Measurements from ENCODE around the gene ATP8B2. TPM values are rescaled to one million over a fixed set of nuclear protein-coding genes. Genes with fewer than 3 reads are reported as not detected.

The ATP8B2 gene
- total RNA-seq, 1 experiment from 2014 or later, result 22.1 TPM

DNA sequence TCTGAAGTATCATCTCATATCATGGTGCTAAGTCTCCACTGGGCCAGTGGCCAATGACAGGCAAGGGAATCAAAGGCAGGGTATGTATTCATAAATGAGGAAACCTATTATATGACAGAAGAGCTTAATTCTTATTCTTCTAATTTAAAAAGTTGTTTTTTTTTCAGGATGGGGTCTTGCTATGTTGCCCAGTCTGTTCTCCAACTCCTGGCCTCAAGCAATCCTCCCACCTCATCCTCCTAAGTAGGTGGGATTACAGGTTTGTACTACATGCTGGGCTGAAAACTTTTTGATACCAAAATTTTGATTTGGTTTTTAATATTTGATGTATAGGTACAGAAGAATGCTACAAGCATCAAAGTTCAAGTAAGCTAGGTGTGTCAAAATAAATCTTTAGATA is 35.0 kb downstream of the ATP8B2 start:
- no TSS peak for BruUV-seq (replicated peaks)
- no peaks in the 10 kb centered on the region for H3K9me3 ChIP-seq (ENCODE audit: control insufficient read depth in 1 of 2, insufficient read depth in 1 of 2, low read depth in 1 of 2, low read length in 2 of 2)
- H3K4me3 ChIP-seq (replicated peaks in 1 of 2; ENCODE audit: low read depth in 1 of 2, low read length in 2 of 2), result no peak overlapping the region
- ChIA-PET POLR2A (no interaction called here), RAD21 (ENCODE audit: low non-redundant PET in 1 of 2, low total read pairs in 2 of 2, uncharacterized antibody in 2 of 2, unreplicated experiment in 2 of 2) (no interaction called here), CTCF (interaction anchor here (0.7 kb wide), 1 partner anchor 12 kb away, joined by 3 read pairs; no protein-coding TSS in a partner anchor)
- no peak for DNase-seq (ENCODE audit: low read depth, low spot score)
- H3K36me3 ChIP-seq (ENCODE audit: control insufficient read depth in 1 of 2, insufficient read depth in 2 of 2, low read length in 2 of 2), result no peaks in the 10 kb centered on the region
- no peaks in the 10 kb centered on the region for H3K9me2 ChIP-seq (ENCODE audit: insufficient read depth)
- TF ChIP-seq MAX (IDR thresholded peaks at IDR 0.05), result no peak
- TF ChIP-seq ZBTB33 (IDR thresholded peaks at IDR 0.05; ENCODE audit: extremely low read depth, insufficient replicate concordance, low read length), result no peak
- TF ChIP-seq RAD21 (IDR thresholded peaks at IDR 0.05; ENCODE audit: low read depth), result no peak
- no peak for TF ChIP-seq EZH2phosphoT487 (IDR thresholded peaks at IDR 0.05; ENCODE audit: borderline replicate concordance)
- TF ChIP-seq ZNF274 (IDR thresholded peaks at IDR 0.05; ENCODE audit: low read depth, low read length), result no peak
- no peak for TF ChIP-seq TCF7L2 (IDR thresholded peaks at IDR 0.05; ENCODE audit: borderline replicate concordance, extremely low read depth, insufficient read depth, insufficient read length)
- no peak for TF ChIP-seq ELF1 (IDR thresholded peaks at IDR 0.05; ENCODE audit: borderline replicate concordance, low read depth)
- TF ChIP-seq, protein P1, sequence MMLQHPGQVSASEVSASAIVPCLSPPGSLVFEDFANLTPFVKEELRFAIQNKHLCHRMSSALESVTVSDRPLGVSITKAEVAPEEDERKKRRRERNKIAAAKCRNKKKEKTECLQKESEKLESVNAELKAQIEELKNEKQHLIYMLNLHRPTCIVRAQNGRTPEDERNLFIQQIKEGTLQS (IDR thresholded peaks at IDR 0.05), result no peak
- no peak for TF ChIP-seq ZFX (IDR thresholded peaks at IDR 0.05)
- TF ChIP-seq SRF (IDR thresholded peaks at IDR 0.05; ENCODE audit: low read depth), result no peak
- no peak for TF ChIP-seq SIN3A (IDR thresholded peaks at IDR 0.05; ENCODE audit: low read depth)
- no peak for TF ChIP-seq CBX3 (IDR thresholded peaks at IDR 0.05; ENCODE audit: low read depth)
- TF ChIP-seq EZH2 (IDR thresholded peaks at IDR 0.05), result no peak
- TF ChIP-seq, protein P2, sequence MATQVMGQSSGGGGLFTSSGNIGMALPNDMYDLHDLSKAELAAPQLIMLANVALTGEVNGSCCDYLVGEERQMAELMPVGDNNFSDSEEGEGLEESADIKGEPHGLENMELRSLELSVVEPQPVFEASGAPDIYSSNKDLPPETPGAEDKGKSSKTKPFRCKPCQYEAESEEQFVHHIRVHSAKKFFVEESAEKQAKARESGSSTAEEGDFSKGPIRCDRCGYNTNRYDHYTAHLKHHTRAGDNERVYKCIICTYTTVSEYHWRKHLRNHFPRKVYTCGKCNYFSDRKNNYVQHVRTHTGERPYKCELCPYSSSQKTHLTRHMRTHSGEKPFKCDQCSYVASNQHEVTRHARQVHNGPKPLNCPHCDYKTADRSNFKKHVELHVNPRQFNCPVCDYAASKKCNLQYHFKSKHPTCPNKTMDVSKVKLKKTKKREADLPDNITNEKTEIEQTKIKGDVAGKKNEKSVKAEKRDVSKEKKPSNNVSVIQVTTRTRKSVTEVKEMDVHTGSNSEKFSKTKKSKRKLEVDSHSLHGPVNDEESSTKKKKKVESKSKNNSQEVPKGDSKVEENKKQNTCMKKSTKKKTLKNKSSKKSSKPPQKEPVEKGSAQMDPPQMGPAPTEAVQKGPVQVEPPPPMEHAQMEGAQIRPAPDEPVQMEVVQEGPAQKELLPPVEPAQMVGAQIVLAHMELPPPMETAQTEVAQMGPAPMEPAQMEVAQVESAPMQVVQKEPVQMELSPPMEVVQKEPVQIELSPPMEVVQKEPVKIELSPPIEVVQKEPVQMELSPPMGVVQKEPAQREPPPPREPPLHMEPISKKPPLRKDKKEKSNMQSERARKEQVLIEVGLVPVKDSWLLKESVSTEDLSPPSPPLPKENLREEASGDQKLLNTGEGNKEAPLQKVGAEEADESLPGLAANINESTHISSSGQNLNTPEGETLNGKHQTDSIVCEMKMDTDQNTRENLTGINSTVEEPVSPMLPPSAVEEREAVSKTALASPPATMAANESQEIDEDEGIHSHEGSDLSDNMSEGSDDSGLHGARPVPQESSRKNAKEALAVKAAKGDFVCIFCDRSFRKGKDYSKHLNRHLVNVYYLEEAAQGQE (IDR thresholded peaks at IDR 0.05; ENCODE audit: low read depth), result no peak
- TF ChIP-seq YY1 (IDR thresholded peaks at IDR 0.05; ENCODE audit: extremely low read depth, insufficient replicate concordance, low read depth, low read length), result no peak
- TF ChIP-seq EGR1 (IDR thresholded peaks at IDR 0.05; ENCODE audit: low read depth), result no peak
- TF ChIP-seq, protein P3, sequence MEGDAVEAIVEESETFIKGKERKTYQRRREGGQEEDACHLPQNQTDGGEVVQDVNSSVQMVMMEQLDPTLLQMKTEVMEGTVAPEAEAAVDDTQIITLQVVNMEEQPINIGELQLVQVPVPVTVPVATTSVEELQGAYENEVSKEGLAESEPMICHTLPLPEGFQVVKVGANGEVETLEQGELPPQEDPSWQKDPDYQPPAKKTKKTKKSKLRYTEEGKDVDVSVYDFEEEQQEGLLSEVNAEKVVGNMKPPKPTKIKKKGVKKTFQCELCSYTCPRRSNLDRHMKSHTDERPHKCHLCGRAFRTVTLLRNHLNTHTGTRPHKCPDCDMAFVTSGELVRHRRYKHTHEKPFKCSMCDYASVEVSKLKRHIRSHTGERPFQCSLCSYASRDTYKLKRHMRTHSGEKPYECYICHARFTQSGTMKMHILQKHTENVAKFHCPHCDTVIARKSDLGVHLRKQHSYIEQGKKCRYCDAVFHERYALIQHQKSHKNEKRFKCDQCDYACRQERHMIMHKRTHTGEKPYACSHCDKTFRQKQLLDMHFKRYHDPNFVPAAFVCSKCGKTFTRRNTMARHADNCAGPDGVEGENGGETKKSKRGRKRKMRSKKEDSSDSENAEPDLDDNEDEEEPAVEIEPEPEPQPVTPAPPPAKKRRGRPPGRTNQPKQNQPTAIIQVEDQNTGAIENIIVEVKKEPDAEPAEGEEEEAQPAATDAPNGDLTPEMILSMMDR (IDR thresholded peaks at IDR 0.05 in 2 of 3, conservative IDR thresholded peaks at IDR 0.05 in 1 of 3; ENCODE audit: borderline replicate concordance in 1 of 3, insufficient read depth in 1 of 3, low read depth in 2 of 3, low read length in 2 of 3), result no peak
- no peak for TF ChIP-seq FOSL1 (IDR thresholded peaks at IDR 0.05; ENCODE audit: low read depth)
- TF ChIP-seq SP1 (IDR thresholded peaks at IDR 0.05; ENCODE audit: low read depth), result no peak
- no peaks in the 10 kb centered on the region for H3K27me3 ChIP-seq (ENCODE audit: insufficient read depth, low read length)
- no peak overlapping the region for H3K27ac ChIP-seq (ENCODE audit: low read depth, low read length)
- H4K20me1 ChIP-seq (ENCODE audit: insufficient read depth), result no peaks in the 10 kb centered on the region
- no peaks in the 10 kb centered on the region for H3K79me2 ChIP-seq (ENCODE audit: insufficient read depth, low read length)
- H3K4me2 ChIP-seq (ENCODE audit: low read length), result no peak overlapping the region
- no peak for ATAC-seq
- no peak overlapping the region for H2AFZ ChIP-seq (ENCODE audit: low read depth, low read length, poor library complexity, severe bottlenecking)
- no peak overlapping the region for H3K9ac ChIP-seq (ENCODE audit: low read length)
- intact Hi-C loops (cut with micrococcal nuclease), result no loop called here
- no peaks in the 10 kb centered on the region for H3K4me1 ChIP-seq (ENCODE audit: control insufficient read depth in 1 of 2, insufficient read depth in 2 of 2, low read length in 2 of 2)
